Gastrocnemius medialis (tissue), 4 donors: ENCODE measurements around the gene PIAS1. TPM values are rescaled to one million over a fixed set of nuclear protein-coding genes. Genes with fewer than 3 reads are reported as not detected.
"Not testable (repeated sequence)": the region's sequence is repeated elsewhere in the genome, so short reads cannot be mapped to it uniquely, and the experiment has no call there.

Experiments
- ATAC-seq, 2 donors: fragments of 150-250 bp; one replicate each; pipeline ENCODE4 v1.9.1; 2016
- DNase-seq, 2 donors: peaks; one replicate each; pipeline ENCODE4 v3.0.0-alpha.2; 2019
- H3K27ac ChIP-seq, 4 donors: fragments of 200-600 bp; sonication (generic); 1 replicate in 1 of 4; 2 replicates in 3 of 4; pipeline ENCODE4 v1.5.1; 2016 to 2018; ENCODE audit warnings: mild to moderate bottlenecking in 2 of 4, moderate library complexity in 1 of 4
- H3K27me3 ChIP-seq, 3 donors: fragments of 200-600 bp; sonication (generic) in 2 of 3; 1 replicate in 1 of 3; 2 replicates in 2 of 3; pipeline versions ENCODE4 v1.5.1 to v1.6.0; 2016 to 2019; ENCODE audit warnings: mild to moderate bottlenecking in 1 of 3, moderate library complexity in 1 of 3
- H3K36me3 ChIP-seq, 2 donors: fragments of 200-600 bp; sonication (generic) in 1 of 2; one replicate each; pipeline ENCODE4 v1.5.1; 2017 to 2018
- H3K4me1 ChIP-seq, 2 donors: fragments of 200-600 bp; sonication (generic) in 1 of 2; one replicate each; pipeline ENCODE4 v1.5.1; 2016 to 2017; ENCODE audit warnings: mild to moderate bottlenecking in 2 of 2
- H3K4me3 ChIP-seq, 4 donors: fragments of 200-600 bp; sonication (generic) in 3 of 4; 1 replicate in 1 of 4; 2 replicates in 3 of 4; pipeline ENCODE4 v1.5.1; 2016 to 2019; ENCODE audit warnings: mild to moderate bottlenecking in 2 of 4
- H3K9me3 ChIP-seq, 3 donors: fragments of 200-600 bp; sonication (generic) in 2 of 3; 1 replicate in 1 of 3; 2 replicates in 2 of 3; pipeline ENCODE4 v1.5.1; 2016 to 2019
- POLR2A ChIP-seq, 2 donors: fragments of 450-650 bp; IDR thresholded peaks; one replicate each; pipeline ENCODE4 v1.6.1; 2017; ENCODE audit warnings: antibody characterized with exemption in 2 of 2, mild to moderate bottlenecking in 2 of 2, moderate library complexity in 2 of 2
- in situ Hi-C, 4 donors: fragments of 200-750 bp; cut with MboI; loops; one replicate each; pipeline versions ENCODE4 v1.15.0 to v1.8.0; 2017; ENCODE audit warnings: low sequenced_read_pairs in 4 of 4
- intact Hi-C: fragments of 100-400 bp; cut with DNase I; formaldehyde crosslinking; loops from one replicate; pipeline ENCODE4 v1.15.1; 2023; ENCODE audit warnings: low total_unique reads
- total RNA-seq, 4 donors: library from RNA; depleted of rRNA; stranded (reverse); fragments of >200 nt; gene quantifications; one replicate each; pipeline versions ENCODE4 v1.1.0 to v1.2.3, GENCODE V29; 2016
- TF ChIP-seq, protein P1 (sequence below), 5 experiments: fragments of 450-650 bp in 3 of 5; fragments of 200-600 bp in 2 of 5; sonication (generic) in 2 of 5; IDR thresholded peaks in 4 of 5; conservative IDR thresholded peaks in 1 of 5; 1 replicate in 4 of 5; 2 replicates in 1 of 5; pipeline ENCODE4 v1.5.1; 2016 to 2019; ENCODE audit warnings: antibody characterized with exemption in 5 of 5, mild to moderate bottlenecking in 3 of 5, moderate library complexity in 3 of 5

PIAS1 gene
- total RNA-seq, 4 donors from 2014 or later = 16.4 to 71.9 (median 23.5) TPM

DNA sequence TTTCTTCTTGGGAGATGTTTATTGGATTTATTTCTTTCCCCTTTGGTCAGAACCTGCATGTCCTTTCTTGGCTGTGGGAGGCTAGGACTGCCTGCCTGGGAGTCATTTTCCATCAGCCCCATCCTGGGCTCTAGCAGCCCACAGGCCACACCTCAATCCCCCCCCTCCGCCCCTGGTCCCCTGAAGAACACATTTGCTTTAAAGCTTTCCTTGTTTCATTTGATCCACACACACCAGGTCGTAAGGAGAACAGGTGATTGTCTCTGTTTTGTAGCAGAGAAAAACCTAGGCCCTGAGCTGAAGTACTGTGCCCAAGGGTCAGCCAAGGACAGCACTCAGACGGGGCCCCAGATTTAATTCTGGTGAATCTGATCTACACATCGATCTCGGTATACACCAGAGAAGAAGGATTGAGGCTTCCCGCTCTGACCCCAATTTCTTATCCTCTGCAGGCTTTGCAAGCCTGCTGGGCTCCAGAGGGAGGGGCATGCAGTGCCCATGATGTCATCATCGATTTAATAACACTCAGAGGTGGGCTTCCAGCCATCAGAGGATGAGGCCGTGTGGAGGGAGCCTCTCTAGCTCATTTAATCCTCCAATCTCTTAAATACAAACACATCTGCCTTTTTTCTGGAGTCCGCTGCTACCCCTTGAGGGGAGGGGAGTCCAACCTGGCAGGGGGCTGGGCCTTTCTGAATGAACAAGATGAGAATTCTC is 177.1 kb downstream of the PIAS1 start:
- H3K27me3 ChIP-seq = no peaks in the 10 kb centered on the region
- no peaks in the 10 kb centered on the region for H3K36me3 ChIP-seq
- intact Hi-C loops (no loop called here), in situ Hi-C loops (no loop called here)
- peaks cover 4 to 12% of the 10 kb centered on the region in 2 donors for H3K4me1 ChIP-seq
- TF ChIP-seq, protein P1, sequence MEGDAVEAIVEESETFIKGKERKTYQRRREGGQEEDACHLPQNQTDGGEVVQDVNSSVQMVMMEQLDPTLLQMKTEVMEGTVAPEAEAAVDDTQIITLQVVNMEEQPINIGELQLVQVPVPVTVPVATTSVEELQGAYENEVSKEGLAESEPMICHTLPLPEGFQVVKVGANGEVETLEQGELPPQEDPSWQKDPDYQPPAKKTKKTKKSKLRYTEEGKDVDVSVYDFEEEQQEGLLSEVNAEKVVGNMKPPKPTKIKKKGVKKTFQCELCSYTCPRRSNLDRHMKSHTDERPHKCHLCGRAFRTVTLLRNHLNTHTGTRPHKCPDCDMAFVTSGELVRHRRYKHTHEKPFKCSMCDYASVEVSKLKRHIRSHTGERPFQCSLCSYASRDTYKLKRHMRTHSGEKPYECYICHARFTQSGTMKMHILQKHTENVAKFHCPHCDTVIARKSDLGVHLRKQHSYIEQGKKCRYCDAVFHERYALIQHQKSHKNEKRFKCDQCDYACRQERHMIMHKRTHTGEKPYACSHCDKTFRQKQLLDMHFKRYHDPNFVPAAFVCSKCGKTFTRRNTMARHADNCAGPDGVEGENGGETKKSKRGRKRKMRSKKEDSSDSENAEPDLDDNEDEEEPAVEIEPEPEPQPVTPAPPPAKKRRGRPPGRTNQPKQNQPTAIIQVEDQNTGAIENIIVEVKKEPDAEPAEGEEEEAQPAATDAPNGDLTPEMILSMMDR (IDR thresholded peaks at IDR 0.05 in 4 of 5, conservative IDR thresholded peaks at IDR 0.05 in 1 of 5) = no peak
- TF ChIP-seq POLR2A (IDR thresholded peaks at IDR 0.05) = no peak
- H3K27ac ChIP-seq = no peak overlapping the region
- DNase-seq = no peak
- ATAC-seq = no peak
- no peak overlapping the region for H3K4me3 ChIP-seq
- H3K9me3 ChIP-seq = no peaks in the 10 kb centered on the region

DNA sequence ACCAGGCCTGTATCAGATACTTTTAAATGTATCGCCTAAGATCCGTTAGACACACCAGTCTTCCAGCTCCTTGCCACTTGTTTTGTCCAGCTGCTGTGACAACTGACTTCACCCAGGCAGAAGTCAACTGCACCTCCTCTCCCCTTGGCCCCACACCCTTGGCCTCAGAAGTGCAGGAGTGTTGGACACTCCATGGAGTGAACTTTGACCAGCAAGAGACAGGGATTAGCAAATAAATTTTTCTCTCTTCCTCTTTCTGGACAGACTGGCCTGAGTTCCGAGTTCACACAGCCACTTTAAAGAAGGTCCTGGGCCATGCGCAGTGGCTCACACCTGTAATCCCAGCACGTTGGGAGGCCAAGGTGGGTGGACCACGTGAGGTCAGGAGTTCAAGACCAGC is 178.3 kb downstream of the PIAS1 start:
- ATAC-seq (no peak), DNase-seq (no peak)
- Histone ChIP-seq H3K27me3 (no peaks in the 10 kb centered on the region), H3K4me3 (no peak overlapping the region), H3K36me3 (no peaks in the 10 kb centered on the region), H3K4me1 (peaks cover 4 to 12% of the 10 kb centered on the region in 2 donors), H3K9me3 (no peaks in the 10 kb centered on the region), H3K27ac (no peak overlapping the region)
- TF ChIP-seq POLR2A (IDR thresholded peaks at IDR 0.05) = no peak
- TF ChIP-seq, protein P1 (IDR thresholded peaks at IDR 0.05 in 4 of 5, conservative IDR thresholded peaks at IDR 0.05 in 1 of 5) = no peak
- in situ Hi-C loops = no loop called here
- intact Hi-C loops = no loop called here

DNA sequence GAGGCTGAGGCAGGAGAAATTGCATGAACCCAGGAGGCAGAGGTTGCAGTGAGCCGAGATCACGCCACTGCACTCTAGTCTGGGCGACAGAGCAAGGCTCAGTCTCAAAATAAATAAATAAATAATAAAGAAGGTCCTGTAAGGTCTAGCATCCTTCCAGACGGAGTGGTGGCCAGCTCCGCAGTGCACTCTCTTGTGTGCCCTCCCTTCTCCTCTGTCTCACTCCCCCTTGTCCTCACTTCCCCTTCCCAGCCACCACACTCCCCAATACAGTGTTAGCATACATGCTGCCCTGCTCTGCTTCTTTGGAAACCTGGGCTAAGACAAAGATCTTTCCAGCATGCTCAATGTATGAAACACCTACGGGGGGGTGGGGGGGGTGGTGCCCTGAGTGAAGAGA is 178.8 kb downstream of the PIAS1 start:
- no peak for ATAC-seq
- in situ Hi-C loops = no loop called here

DNA sequence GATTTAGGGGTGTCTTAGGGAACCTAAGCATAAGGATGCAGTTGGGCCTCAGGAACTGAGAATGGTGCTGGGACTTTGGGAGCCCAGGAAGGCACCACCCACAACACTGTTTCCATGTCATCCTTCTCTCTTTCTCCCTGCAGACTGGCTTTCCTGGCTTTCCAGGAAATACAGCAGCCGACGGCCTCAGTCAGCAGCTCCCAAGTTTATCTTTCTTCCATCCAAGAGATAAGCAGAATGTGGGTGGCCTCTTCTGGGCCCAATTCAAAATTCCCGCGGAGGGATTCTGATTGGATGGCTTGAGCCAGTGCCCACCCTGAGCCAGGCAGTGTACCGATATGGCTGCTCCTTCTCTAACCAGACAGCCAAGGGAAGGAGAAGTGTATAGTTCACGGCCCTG is 179.9 kb downstream of the PIAS1 start:
- Histone ChIP-seq H3K4me1 (peaks cover under 1 to 4% of the 10 kb centered on the region in 2 donors), H3K4me3 (no peak overlapping the region), H3K9me3 (no peaks in the 10 kb centered on the region), H3K27me3 (no peaks in the 10 kb centered on the region), H3K27ac (no peak overlapping the region), H3K36me3 (no peaks in the 10 kb centered on the region)
- in situ Hi-C loops = no loop called here
- ATAC-seq (no peak), DNase-seq (no peak)
- intact Hi-C loops = no loop called here
- TF ChIP-seq POLR2A (IDR thresholded peaks at IDR 0.05) = no peak
- TF ChIP-seq, protein P1 (IDR thresholded peaks at IDR 0.05 in 4 of 5, conservative IDR thresholded peaks at IDR 0.05 in 1 of 5) = no peak

More for the DNA sequence above, 178.8 kb downstream of the PIAS1 start:
- Histone ChIP-seq H3K9me3 (no peaks in the 10 kb centered on the region), H3K4me1 (peaks cover 4 to 12% of the 10 kb centered on the region in 2 donors), H3K27me3 (no peaks in the 10 kb centered on the region), H3K36me3 (no peaks in the 10 kb centered on the region), H3K27ac (no peak overlapping the region), H3K4me3 (no peak overlapping the region)
- intact Hi-C loops = no loop called here
- TF ChIP-seq, protein P1 (IDR thresholded peaks at IDR 0.05 in 4 of 5, conservative IDR thresholded peaks at IDR 0.05 in 1 of 5) = no peak
- no peak for TF ChIP-seq POLR2A (IDR thresholded peaks at IDR 0.05)
- DNase-seq = no peak

DNA sequence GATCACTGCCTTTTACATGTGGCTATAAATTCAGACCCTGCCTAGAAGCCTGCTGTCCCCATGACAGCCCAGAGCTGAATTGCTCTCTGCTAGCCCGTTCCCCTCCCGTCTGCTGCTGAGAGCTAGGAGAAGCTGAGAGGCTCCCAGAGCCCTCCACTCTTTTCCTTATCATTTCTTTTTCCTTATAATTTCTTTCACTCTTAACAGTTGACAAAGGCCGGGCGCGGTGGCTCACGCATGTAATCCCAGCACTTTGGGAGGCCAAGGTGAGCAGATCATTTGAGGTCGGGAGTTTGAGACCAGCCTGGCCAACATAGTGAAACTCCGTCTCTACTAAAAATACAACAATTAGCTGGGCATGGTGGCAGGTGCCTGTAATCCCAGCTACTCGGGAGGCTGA is 180.4 kb downstream of the PIAS1 start:
- intact Hi-C loops, H3K4me1 ChIP-seq, H3K36me3 ChIP-seq, H3K27ac ChIP-seq, H3K4me3 ChIP-seq, DNase-seq, H3K9me3 ChIP-seq, ATAC-seq, in situ Hi-C loops, H3K27me3 ChIP-seq: not testable (repeated sequence)
